ENCODE measurements around the gene PSMC2.

The PSMC2 gene

DNA sequence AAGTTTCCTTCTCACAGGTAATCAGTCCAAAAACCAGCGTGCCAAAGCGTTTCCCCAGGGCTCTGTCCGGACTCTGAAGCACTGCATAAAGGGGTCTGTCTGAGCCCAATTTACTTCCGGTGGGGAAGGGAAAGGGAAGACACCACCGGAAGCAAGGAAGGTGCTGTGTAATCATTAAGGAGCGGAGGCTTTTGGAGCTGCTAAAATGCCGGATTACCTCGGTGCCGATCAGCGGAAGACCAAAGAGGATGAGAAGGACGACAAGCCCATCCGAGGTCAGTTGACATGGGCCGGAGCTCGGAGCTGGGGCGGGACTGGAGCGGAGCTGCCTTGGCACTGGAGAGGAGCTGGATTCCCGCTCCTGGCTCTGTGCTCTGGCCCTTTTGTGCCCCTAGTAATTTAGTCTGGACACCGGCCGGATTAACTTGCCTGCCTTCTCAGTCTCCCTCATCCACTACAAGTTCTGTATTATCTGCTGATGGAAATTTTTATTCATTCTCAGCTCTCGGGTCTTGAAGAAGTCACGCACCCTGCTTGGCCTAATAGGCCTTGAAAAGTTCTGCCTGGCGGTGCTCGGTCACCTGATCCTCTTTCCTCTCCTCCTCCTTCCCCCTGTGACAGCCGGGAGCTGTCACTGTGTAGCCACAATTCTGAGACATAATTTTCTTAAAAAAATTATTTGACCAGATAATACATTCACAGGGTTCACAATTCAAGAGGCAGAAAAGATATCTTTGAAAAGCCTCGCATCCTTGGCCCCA is at the start of gene PSMC2:
PSMC2 (plus strand) TSS at position 137 of the 761 bp plus-strand sequence; CDS start at position 206, 69 bp downstream.
- peak; percentile 74 for DNase-seq

DNA sequence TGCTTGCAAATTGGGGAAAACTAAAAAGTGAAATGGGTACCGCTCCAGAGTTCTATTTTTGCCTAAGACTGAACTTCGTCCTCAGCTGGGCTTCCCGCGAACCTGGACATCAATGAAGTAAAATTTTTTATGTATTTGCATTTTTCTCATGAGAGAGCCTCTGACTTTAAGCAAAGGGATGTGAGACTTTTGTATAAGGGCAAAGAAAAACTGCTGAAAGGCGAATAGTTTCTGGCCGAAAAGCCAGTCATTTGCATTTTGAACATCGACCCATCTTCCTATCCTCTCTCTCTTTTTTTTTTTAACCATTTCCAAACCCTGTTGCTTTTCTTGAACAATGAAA is 49.6 kb upstream of the PSMC2 start:
- DNase-seq: no peak

- no peak for DNase-seq
Measured at GRCh38 chr7:103299660-103300059, 47.8 kb upstream of the PSMC2 start.

DNA sequence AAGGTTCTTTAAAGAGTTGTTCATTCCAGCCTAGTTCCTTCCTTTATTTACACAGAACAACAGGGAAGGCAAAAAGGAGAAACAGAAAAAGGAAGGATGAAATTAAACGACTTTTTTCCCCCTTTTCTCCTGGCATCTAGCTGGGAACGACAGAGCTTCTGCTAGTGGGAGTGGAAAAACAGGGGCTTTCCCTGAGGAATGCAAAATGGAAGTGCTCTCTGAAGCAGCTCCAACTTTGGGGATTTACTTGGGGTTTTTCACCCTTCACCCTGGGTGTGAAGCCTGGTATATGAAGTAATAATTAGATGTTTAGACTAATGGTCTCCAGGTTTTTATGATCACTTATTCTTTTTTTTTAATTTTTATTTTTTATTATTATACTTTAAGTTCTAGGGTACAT is 46.0 kb upstream of the PSMC2 start:
- DNase-seq: no peak

DNA sequence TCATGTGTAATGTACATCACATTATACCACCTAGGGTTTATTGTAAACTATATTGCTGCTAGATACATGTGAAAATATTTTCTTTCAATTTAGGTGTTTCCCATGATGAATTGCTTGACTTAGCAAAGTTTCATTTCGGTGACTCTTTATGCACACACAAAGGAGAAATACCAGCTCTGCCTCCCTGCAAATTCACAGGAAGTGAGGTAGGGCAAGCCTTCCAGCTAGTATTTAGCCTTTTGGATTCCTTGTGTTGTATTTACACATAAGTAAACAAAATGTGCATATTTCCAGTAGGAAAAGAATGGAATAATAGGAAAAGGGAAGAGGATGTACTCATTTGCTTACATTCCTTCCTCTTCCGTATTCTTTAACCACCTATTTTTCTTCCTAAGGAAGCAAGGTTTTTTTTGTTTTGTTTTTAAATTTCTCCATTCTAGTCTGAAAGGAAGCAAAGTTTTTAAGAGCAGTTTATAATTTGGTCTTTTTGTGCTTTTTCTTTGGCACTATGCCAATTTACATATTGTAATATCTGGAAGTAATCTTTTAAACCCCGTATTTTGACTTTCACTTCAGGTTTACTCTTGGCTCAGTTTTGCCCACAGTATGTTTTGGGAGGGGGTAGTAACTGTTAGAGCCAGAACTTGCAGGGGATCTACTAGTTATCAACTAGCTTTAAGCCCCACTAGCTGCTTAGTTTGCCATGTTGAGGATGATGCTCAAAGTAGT is 39.8 kb upstream of the PSMC2 start:
- no peak for DNase-seq

GRCh38 chr7:103314852-103315251 is 32.6 kb upstream of the PSMC2 start:
- no peak for DNase-seq

- DNase-seq: no peak
Measured at GRCh38 chr7:103316380-103316941, 31.0 kb upstream of the PSMC2 start.

DNA sequence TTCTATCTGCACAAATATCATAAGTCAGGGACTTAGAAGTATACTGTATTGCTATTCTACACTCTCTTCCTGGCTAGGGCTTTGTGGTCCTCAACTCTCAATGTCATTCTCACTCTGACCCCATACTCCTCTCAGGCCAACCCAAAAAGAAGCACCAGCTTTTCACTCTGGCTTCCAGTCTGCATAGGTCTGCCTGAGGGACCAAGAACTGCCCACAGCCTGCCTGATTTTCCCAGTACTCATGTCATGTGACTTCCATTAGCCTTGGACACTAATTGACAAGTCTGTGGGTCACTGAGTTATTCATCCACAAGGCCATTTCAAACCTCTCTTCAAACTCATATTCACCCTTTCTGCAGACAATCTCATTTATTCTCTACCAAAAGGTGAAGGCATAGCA is 30.4 kb upstream of the PSMC2 start:
- no peak for DNase-seq

DNA sequence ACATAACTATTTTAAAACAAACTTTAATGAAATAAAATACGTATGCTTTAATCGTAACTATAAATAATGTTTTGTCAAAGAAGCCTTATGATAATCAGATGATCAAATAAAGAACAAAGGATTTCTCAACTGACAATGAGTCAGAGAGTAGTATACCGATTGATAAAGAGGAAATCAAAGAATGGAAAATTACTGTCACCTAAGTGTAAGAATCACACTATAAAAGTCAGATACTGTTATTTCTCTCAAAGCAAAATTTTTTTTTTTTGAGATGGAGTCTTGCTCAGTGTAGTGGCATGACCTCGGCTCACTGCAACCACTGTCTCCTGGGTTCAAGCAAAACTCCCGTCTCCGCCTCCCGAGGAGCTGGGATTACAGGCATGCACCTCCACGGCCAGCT is 21.7 kb upstream of the PSMC2 start:
- no peak for DNase-seq

- no peak for DNase-seq
Measured at GRCh38 chr7:103336761-103337160, 10.7 kb upstream of the PSMC2 start.

DNA sequence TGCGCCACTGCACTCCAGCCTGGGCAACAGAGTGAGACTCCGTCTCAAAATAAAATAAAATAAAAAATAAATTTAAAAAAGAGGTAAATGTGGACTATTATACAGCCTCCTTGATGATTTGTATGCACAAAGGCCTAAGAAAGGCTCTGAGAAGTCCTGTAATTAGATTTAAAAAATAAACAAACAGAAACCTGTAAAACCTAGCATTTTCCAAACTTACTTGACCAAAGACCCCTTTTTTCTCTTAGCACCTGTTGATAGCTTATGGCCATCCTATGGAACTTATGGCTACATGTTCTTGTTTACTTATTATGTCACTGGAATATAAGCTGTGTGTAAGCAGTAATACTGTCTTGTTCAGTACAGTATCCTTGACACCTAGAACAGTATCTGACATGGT is 8.6 kb upstream of the PSMC2 start:
- DNase-seq: no peak

- no peak for DNase-seq
Measured at GRCh38 chr7:103341466-103341865, 6.0 kb upstream of the PSMC2 start.

- DNase-seq: no peak
Measured at GRCh38 chr7:103343332-103343731, 4.1 kb upstream of the PSMC2 start.

DNA sequence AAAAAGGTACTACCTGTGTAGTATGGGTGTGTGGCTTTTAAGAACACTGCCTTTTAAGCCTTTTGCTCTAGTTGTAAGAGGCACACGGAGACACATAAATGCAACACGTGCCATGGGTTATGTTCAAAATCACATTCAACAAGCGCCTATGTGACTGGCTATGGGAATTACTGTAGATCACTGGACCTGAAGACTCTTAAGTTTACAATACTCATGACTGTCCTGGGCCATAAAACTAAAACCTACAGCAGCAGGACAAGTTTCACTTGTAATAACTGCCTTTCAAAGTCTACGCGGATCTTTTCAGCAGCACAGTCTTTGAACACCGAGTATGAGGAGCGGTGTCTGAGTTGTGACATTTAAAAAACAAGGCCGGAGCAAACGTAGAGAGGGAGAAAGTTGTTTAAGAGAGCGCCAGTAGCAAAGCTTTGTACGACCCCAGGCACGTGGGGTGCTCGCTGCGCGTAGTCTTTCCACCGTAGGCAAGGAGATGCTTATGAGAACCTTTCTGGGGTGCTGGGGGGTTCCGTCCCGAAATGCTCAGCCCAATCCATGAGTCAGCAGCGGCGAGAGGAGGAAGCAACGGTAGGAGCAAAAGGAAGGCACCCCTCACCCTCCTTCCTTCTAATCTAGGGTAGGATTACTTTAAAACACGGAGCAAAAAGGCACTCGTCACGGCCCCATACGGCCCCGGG is 3.5 kb upstream of the PSMC2 start:
- DNase-seq: no peak

DNA sequence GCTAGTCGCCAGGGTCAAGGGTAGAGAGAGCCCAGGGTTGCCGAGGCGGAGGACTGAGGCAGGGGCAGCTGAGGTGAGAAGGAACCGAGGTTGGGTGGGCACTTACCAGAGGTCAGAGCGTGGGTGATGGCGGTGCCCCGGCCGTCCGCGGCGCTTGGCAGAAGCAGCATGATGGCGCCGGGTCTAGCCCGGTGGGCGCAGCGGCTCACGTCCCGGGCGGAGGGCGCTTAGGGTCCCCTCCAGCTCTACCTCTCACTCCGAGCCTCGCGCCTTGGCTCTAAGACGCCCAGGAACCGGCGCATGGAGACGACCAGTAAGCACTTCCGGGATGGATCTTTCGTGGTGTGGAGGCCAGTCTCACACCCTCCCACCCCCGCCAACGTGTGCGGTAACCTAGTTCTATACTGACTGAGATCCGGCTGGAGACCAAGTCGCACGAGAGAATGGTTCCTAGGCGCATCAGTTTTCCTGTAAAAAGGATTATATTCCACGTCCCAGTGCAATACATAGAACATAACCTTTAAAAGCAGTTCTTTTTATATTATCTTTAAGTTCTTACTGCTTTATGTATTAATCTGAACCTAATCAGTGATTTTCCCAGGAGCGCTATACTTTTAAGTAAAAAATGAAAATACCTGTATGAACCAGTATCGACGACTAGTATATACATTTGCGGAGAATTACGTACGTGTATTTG is 2.8 kb upstream of the PSMC2 start, which contains the start of gene DNAJC2:
DNAJC2 (minus strand) TSS at position 315 of the 697 bp plus-strand sequence; CDS start at position 170, 145 bp downstream.
- DNase-seq: peak; percentile 88

- no peak for DNase-seq
Measured at GRCh38 chr7:103346396-103346795, 1.0 kb upstream of the PSMC2 start.

- DNase-seq: no peak
Measured at GRCh38 chr7:103348452-103348851, 1.0 kb downstream of the PSMC2 start.

- no peak for DNase-seq
Measured at GRCh38 chr7:103348959-103349358, 1.5 kb downstream of the PSMC2 start.

- no peak for DNase-seq
Measured at GRCh38 chr7:103349805-103350204, 2.4 kb downstream of the PSMC2 start.

DNA sequence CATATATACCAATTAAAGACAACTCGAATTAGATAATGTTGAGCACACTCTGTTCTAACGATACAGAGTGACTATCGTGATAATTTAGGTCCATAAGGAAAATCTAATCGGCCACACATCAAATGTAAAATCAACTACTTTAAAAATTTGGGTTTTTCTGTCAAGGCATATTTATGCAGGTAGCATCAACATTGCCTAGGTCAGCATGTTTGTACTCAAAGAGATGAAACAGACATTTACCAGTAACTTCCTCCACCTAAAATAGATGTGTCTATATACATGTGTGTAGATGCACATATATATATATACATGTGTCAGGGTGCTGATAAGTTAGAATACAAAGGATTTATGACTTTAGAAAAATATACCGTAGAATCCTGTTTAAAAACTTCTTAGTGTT is 22.0 kb downstream of the PSMC2 start:
- DNase-seq: no peak

DNA sequence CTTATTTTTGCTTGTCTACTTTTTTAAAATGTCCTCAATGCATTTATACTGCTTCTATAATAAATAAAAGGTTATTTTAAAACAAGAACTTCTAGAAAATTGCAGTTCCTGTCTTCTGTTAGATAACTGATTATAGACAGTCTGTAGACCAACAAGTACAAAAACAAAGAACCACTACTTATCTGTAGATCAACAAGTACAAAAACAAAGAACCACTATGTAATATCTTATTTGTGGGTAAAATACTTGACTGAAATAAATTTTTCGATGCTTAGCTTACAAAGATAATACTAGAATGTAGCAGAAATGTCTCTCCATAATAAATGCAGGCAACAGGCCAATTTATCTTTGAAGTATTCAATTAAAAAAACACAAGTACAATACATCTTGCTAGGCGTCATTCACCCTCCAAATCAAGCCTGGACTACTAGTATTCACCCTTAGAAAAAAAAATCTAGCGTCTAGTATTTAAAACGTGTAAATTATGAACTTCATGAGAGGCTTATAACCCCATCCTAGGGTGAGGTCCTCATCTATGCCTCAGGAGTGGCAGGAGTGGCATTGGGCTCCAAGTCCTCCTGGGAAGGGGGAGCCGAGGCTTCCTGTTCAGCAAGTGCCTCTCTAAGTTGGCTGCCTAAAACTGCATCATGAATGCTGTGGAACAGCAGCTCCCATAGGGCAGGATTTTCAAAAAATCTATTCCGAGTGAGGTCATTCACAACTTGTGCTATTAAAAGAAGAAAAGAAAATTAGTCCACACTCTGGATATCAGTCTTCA is 26.6 kb downstream of the PSMC2 start:
- DNase-seq: no peak

All from NCI-H1417 treated with DMSO at 0.1 percent for 48 hours (cell line).